ENCODE measurements around the gene TNFRSF14. TPM values are rescaled to one million over a fixed set of nuclear protein-coding genes. Genes with fewer than 3 reads are reported as not detected.

Gene TNFRSF14
- total RNA-seq, 3 donors from 2014 or later (not counting 1 experiment from before 2014, with no cell fraction given), result 228 to 266 (median 262) TPM

GRCh38 chr1:2591581-2592261, 35.5 kb downstream of the TNFRSF14 start:
- H3K9me3 ChIP-seq (ENCODE audit: control insufficient read depth, insufficient read depth, low read length), result no peaks in the 10 kb centered on the region
- Mint-ChIP-seq H3K4me1 (peaks cover 0 to 9% of the 10 kb centered on the region in 2 donors), H3K9me3 (no peaks in the 10 kb centered on the region), H3K27me3 (ENCODE audit: low read depth in 2 of 2) (no peaks in the 10 kb centered on the region), H3K36me3 (no peaks in the 10 kb centered on the region), H3K4me3 (no peak overlapping the region), H3K27ac (no peak overlapping the region)
- TF ChIP-seq CTCF (IDR thresholded peaks at IDR 0.05), result no peak
- peaks cover 10% of the 10 kb centered on the region for H3K4me1 ChIP-seq (ENCODE audit: control insufficient read depth, insufficient read depth, low read length)
- WGBS (ENCODE audit: insufficient coverage), result 95% methylated on average over 8 of the region's 12 CpGs
- peaks cover 6% of the 10 kb centered on the region for H3K36me3 ChIP-seq (ENCODE audit: control insufficient read depth, insufficient read depth, low read length)
- no peak overlapping the region for H3K4me3 ChIP-seq (ENCODE audit: low read length)
- H3K27me3 ChIP-seq (ENCODE audit: control insufficient read depth, insufficient read depth, low read length), result no peaks in the 10 kb centered on the region
- H3K27ac ChIP-seq (ENCODE audit: low read length), result no peak overlapping the region
- DNase-seq (no peak), ATAC-seq (no peak)
- intact Hi-C loops (cut with micrococcal nuclease), result no loop called here

DNA sequence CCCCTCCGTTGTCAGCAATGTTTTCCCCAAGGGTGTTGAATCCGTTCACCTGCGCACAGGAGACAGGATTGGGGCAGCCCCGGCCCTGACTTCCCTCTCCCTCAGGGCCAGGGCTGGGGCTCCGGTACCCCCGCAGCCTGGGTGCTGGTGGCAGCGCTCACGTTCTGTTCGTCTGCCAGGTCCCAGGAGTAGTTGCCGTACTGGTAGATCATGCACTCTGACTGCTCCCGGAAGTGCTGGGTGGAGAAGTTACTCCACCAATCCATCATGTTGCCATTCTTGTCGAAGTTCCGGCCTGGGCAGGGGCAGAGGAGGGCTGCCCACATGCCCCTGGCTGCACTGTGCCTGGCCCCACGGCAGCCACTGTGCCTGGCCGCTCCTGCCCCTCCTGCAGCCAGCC, 36.5 kb downstream of the TNFRSF14 start:
- Mint-ChIP-seq H3K27ac (peak overlapping the region in 1 of 2 donors; percentile 62), H3K4me1 (peaks cover 0 to 10% of the 10 kb centered on the region in 2 donors), H3K27me3 (ENCODE audit: low read depth in 2 of 2) (peaks cover 0 to under 1% of the 10 kb centered on the region in 2 donors), H3K36me3 (no peaks in the 10 kb centered on the region), H3K4me3 (no peak overlapping the region), H3K9me3 (no peaks in the 10 kb centered on the region)
- Histone ChIP-seq H3K4me1 (ENCODE audit: control insufficient read depth, insufficient read depth, low read length) (peaks cover 9% of the 10 kb centered on the region), H3K4me3 (ENCODE audit: low read length) (no peak overlapping the region), H3K36me3 (ENCODE audit: control insufficient read depth, insufficient read depth, low read length) (peaks cover 6% of the 10 kb centered on the region), H3K9me3 (ENCODE audit: control insufficient read depth, insufficient read depth, low read length) (no peaks in the 10 kb centered on the region), H3K27me3 (ENCODE audit: control insufficient read depth, insufficient read depth, low read length) (no peaks in the 10 kb centered on the region), H3K27ac (ENCODE audit: low read length) (no peak overlapping the region)
- intact Hi-C loops (cut with micrococcal nuclease), result no loop called here
- peak in 1 of 2 donors; percentile 45 for DNase-seq
- TF ChIP-seq CTCF (IDR thresholded peaks at IDR 0.05), result no peak
- no peak for ATAC-seq
- WGBS (ENCODE audit: insufficient coverage), result 66% methylated on average over 15 of the region's 15 CpGs

GRCh38 chr1:2593251-2593878, 37.2 kb downstream of the TNFRSF14 start:
- peaks cover 0 to 13% of the 10 kb centered on the region in 2 donors for H3K4me1 Mint-ChIP-seq
- intact Hi-C loops (cut with micrococcal nuclease), result no loop called here
- Histone ChIP-seq H3K9me3 (ENCODE audit: control insufficient read depth, insufficient read depth, low read length) (no peaks in the 10 kb centered on the region), H3K27me3 (ENCODE audit: control insufficient read depth, insufficient read depth, low read length) (no peaks in the 10 kb centered on the region), H3K27ac (ENCODE audit: low read length) (no peak overlapping the region), H3K36me3 (ENCODE audit: control insufficient read depth, insufficient read depth, low read length) (peaks cover 6% of the 10 kb centered on the region), H3K4me1 (ENCODE audit: control insufficient read depth, insufficient read depth, low read length) (peaks cover 11% of the 10 kb centered on the region), H3K4me3 (ENCODE audit: low read length) (no peak overlapping the region)
- no peaks in the 10 kb centered on the region for H3K9me3 Mint-ChIP-seq
- H3K27me3 Mint-ChIP-seq (ENCODE audit: low read depth in 2 of 2), result peaks cover 3 to 4% of the 10 kb centered on the region in 2 donors
- no peak for TF ChIP-seq CTCF (IDR thresholded peaks at IDR 0.05)
- 79% methylated on average over 26 of the region's 26 CpGs for WGBS (ENCODE audit: insufficient coverage)
- no peak overlapping the region for H3K4me3 Mint-ChIP-seq
- peak overlapping the region in 1 of 2 donors; percentile 62 for H3K27ac Mint-ChIP-seq
- DNase-seq, result no peak
- no peak for ATAC-seq
- no peaks in the 10 kb centered on the region for H3K36me3 Mint-ChIP-seq
